Measurements from ENCODE around the gene CREB3L1. TPM values are rescaled to one million over a fixed set of nuclear protein-coding genes. Genes with fewer than 3 reads are reported as not detected.

The CREB3L1 gene
- 31.3 and 41.9 TPM in 2 replicates for total RNA-seq

DNA sequence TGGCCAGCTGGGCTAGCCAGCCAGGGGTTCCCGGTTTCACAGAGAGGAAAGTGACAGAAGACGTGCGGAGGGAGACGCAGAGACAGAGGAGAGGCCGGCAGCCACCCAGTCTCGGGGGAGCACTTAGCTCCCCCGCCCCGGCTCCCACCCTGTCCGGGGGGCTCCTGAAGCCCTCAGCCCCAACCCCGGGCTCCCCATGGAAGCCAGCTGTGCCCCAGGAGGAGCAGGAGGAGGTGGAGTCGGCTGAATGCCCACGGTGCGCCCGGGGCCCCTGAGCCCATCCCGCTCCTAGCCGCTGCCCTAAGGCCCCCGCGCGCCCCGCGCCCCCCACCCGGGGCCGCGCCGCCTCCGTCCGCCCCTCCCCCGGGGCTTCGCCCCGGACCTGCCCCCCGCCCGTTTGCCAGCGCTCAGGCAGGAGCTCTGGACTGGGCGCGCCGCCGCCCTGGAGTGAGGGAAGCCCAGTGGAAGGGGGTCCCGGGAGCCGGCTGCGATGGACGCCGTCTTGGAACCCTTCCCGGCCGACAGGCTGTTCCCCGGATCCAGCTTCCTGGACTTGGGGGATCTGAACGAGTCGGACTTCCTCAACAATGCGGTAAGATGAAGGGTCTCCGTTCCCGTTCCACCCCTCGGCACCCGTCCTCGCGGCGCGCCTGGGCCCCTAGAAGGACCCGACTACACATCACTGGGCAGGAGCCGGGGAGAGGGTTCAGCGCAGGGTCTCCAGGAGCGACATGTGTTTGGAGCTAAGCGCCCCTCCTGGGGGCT, at the start of gene CREB3L1:
Gene CREB3L1 (plus strand): TSS at position 41 of the 765 bp plus-strand sequence. CDS start 450 bp downstream, at position 491.

DNA sequence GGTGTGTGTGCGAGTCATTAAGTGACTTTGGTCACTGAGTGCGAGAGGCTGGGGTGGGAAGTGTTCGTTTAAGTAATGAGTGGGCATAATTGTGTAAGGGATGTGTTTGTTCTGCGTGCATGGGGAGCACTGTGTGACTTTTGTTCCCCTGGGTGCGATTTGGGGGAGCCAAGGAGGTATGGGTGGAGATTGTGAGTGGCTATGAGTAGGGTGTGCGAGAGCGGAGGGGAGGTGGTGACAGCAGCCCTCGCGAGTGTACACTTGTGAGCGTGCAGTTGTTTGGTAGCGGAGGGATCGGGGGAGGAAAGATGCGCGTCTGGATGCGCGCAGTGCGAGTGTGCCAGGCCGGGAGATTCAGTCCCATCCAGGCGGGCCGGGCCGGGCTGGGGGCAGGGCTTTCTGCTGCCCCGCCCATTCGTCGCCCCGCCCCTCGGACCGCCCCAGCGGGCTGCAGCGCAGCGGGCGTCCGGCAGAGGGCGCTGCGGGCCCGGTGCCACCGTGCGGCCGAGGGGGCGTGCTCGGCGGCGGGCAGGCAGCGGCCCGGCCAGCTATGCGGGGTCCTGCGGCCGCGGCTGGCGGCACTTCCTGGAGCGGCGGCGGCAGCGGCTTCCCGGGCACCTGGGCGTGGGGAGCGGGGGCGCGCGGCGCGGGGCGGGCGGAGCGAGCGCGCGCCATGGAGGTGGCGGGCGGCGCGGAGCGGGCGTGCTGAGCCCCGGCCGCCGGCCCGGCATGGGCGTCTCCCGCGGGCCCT, 69.6 kb downstream of the CREB3L1 start, which contains the start of gene DGKZ:
Gene DGKZ (plus strand): TSS at position 578 of the 751 bp plus-strand sequence. CDS start 197 bp downstream, outside the sequence.

Other genes with a start within 250 kb of the CREB3L1 start
- gene PHF21A, start 156.2 kb upstream of the CREB3L1 start, total RNA-seq = 12.3 and 21.5 TPM in 2 replicates
- 27.1 and 50.5 TPM in 2 replicates for gene DGKZ, start 69.8 kb downstream of the CREB3L1 start, total RNA-seq
- gene MDK, start 104.0 kb downstream of the CREB3L1 start, total RNA-seq = 14.7 and 45.5 TPM in 2 replicates
- 0.18 TPM in 1 of 2 replicates, not detected in the other for gene CHRM4, start 114.1 kb downstream of the CREB3L1 start, total RNA-seq

Measured in cardiac atrium fibroblast (primary cell).